Ascending aorta (tissue), 2 donors: ENCODE measurements around the gene SH3D21. TPM values are rescaled to one million over a fixed set of nuclear protein-coding genes. Genes with fewer than 3 reads are reported as not detected.

Experiments used
- DNase-seq, 2 donors: peaks; one replicate each; pipeline ENCODE4 v3.0.0-alpha.2; 2019; ENCODE audit warnings: low spot score in 2 of 2
- H3K27ac ChIP-seq, 2 donors: fragments of 200-600 bp; sonication (generic); one replicate each; pipeline ENCODE4 v1.5.1; 2016 to 2017; ENCODE audit warnings: mild to moderate bottlenecking in 1 of 2
- H3K27me3 ChIP-seq: fragments of 200-600 bp; sonication (generic); one replicate; pipeline ENCODE4 v1.5.1; 2017
- H3K36me3 ChIP-seq, 2 donors: fragments of 200-600 bp; sonication (generic); one replicate each; pipeline ENCODE4 v1.5.1; 2016
- H3K4me1 ChIP-seq, 2 donors: fragments of 200-600 bp; sonication (generic); one replicate each; pipeline ENCODE4 v1.5.1; 2016 to 2017; ENCODE audit warnings: mild to moderate bottlenecking in 1 of 2
- H3K4me3 ChIP-seq, 2 donors: fragments of 200-600 bp; sonication (generic); one replicate each; pipeline ENCODE4 v1.5.1; 2016 to 2017; ENCODE audit warnings: mild to moderate bottlenecking in 1 of 2
- H3K9me3 ChIP-seq, 2 donors: fragments of 200-600 bp; sonication (generic); one replicate each; pipeline ENCODE4 v1.5.1; 2016
- CTCF ChIP-seq, 3 experiments: fragments of 200-600 bp in 2 of 3; fragments of 450-650 bp in 1 of 3; sonication (generic) in 2 of 3; IDR thresholded peaks; one replicate each; pipeline ENCODE4 v1.5.1; 2016 to 2019; ENCODE audit warnings: antibody characterized with exemption in 3 of 3, mild to moderate bottlenecking in 1 of 3, moderate library complexity in 1 of 3
- intact Hi-C: fragments of 100-400 bp; cut with DNase I; formaldehyde crosslinking; loops from one replicate; pipeline ENCODE4 v1.15.1; 2023
- total RNA-seq: library from RNA; depleted of rRNA; stranded (reverse); fragments of >200 nt; gene quantifications from one replicate; pipeline ENCODE4 v1.1.0, GENCODE V29; 2016

The SH3D21 gene
- total RNA-seq, 1 donor from 2014 or later: 1.3 TPM

GRCh38 chr1:36329817-36330216 is 23.6 kb downstream of the SH3D21 start:
- Histone ChIP-seq H3K4me3 (no peak overlapping the region), H3K36me3 (no peaks in the 10 kb centered on the region), H3K27me3 (no peaks in the 10 kb centered on the region), H3K4me1 (no peaks in the 10 kb centered on the region), H3K27ac (no peak overlapping the region), H3K9me3 (no peaks in the 10 kb centered on the region)
- no peak for DNase-seq
- intact Hi-C loops: no loop called here
- TF ChIP-seq CTCF (IDR thresholded peaks at IDR 0.05): no peak

- Histone ChIP-seq H3K27me3 (no peaks in the 10 kb centered on the region), H3K9me3 (no peaks in the 10 kb centered on the region), H3K4me1 (no peaks in the 10 kb centered on the region), H3K4me3 (no peak overlapping the region), H3K27ac (no peak overlapping the region), H3K36me3 (no peaks in the 10 kb centered on the region)
- intact Hi-C loops: no loop called here
- DNase-seq: no peak
- TF ChIP-seq CTCF (IDR thresholded peaks at IDR 0.05): no peak
These were observed 24.8 kb downstream of the SH3D21 start for GRCh38 chr1:36330940-36331339.

- Histone ChIP-seq H3K4me3 (no peak overlapping the region), H3K4me1 (peaks cover 0 to 3% of the 10 kb centered on the region in 2 donors), H3K36me3 (peaks cover 17 to 31% of the 10 kb centered on the region in 2 donors), H3K9me3 (no peaks in the 10 kb centered on the region), H3K27me3 (no peaks in the 10 kb centered on the region), H3K27ac (no peak overlapping the region)
- no peak for DNase-seq
- TF ChIP-seq CTCF (IDR thresholded peaks at IDR 0.05): no peak
- intact Hi-C loops: no loop called here
These were observed 31.7 kb downstream of the SH3D21 start for GRCh38 chr1:36337830-36338229.

GRCh38 chr1:36339215-36339614 is 33.0 kb downstream of the SH3D21 start:
- Histone ChIP-seq H3K36me3 (peaks cover 27 to 42% of the 10 kb centered on the region in 2 donors), H3K4me1 (peaks cover 4 to 12% of the 10 kb centered on the region in 2 donors), H3K9me3 (no peaks in the 10 kb centered on the region), H3K27ac (no peak overlapping the region), H3K27me3 (no peaks in the 10 kb centered on the region), H3K4me3 (no peak overlapping the region)
- no peak for TF ChIP-seq CTCF (IDR thresholded peaks at IDR 0.05)
- DNase-seq: no peak
- intact Hi-C loops: no loop called here

GRCh38 chr1:36339615-36340014 is 33.4 kb downstream of the SH3D21 start:
- Histone ChIP-seq H3K9me3 (no peaks in the 10 kb centered on the region), H3K27me3 (no peaks in the 10 kb centered on the region), H3K4me1 (peaks cover 4 to 12% of the 10 kb centered on the region in 2 donors), H3K27ac (no peak overlapping the region), H3K4me3 (no peak overlapping the region), H3K36me3 (peaks cover 31 to 43% of the 10 kb centered on the region in 2 donors)
- no peak for DNase-seq
- TF ChIP-seq CTCF (IDR thresholded peaks at IDR 0.05): no peak
- intact Hi-C loops: no loop called here
